Measurements from ENCODE around the gene ELMO3. TPM values are rescaled to one million over a fixed set of nuclear protein-coding genes. Genes with fewer than 3 reads are reported as not detected.

Gene ELMO3
- total RNA-seq, 1 experiment from 2014 or later = 8.6 TPM

GRCh38 chr16:67216612-67217490 is 17.9 kb downstream of the ELMO3 start:
- no peaks in the 10 kb centered on the region for H4K20me1 ChIP-seq (ENCODE audit: control insufficient read depth, insufficient read depth, insufficient read length)
- H3K4me1 ChIP-seq (ENCODE audit: insufficient read depth, low read length) = no peaks in the 10 kb centered on the region
- H2AK5ac ChIP-seq (ENCODE audit: insufficient read length, low read length) = no peak overlapping the region
- H3K4me2 ChIP-seq (ENCODE audit: insufficient read depth, insufficient read length, low read length) = no peak overlapping the region
- WGBS (ENCODE audit: extremely low coverage, insufficient read length, low lambda C conversion rate) = no CpG with 5 or more reads among the region's 18 CpGs
- no peak overlapping the region for H2BK120ac ChIP-seq (ENCODE audit: low read depth, low read length, poor library complexity, severe bottlenecking)
- TF ChIP-seq CTCF (conservative IDR thresholded peaks at IDR 0.05) = no peak
- no peak overlapping the region for H3K27ac ChIP-seq (ENCODE audit: insufficient read length, low read depth, low read length)
- H4K8ac ChIP-seq (replicated peaks; ENCODE audit: insufficient read length, low read depth, low read length) = no peak overlapping the region
- H4K91ac ChIP-seq (ENCODE audit: insufficient read length, low read depth, low read length) = no peak overlapping the region
- H3K4me1 Mint-ChIP-seq = no peaks in the 10 kb centered on the region
- H3K14ac ChIP-seq (ENCODE audit: insufficient read depth, low read length) = no peak overlapping the region
- no peak overlapping the region for H3K23ac ChIP-seq (ENCODE audit: insufficient read length, low read depth, low read length)
- no peak overlapping the region for H3K4me3 Mint-ChIP-seq
- no peaks in the 10 kb centered on the region for H3K9me3 ChIP-seq (ENCODE audit: control insufficient read depth, low read depth, low read length)
- H3K4ac ChIP-seq (ENCODE audit: low read depth, low read length) = no peak overlapping the region
- H2BK15ac ChIP-seq (ENCODE audit: low read depth, low read length) = no peak overlapping the region
- H2AFZ ChIP-seq (ENCODE audit: low read length) = no peak overlapping the region
- H3K27me3 ChIP-seq (ENCODE audit: insufficient read depth, low read length) = no peaks in the 10 kb centered on the region; the same call in 1 of the 2 replicates
- no peak overlapping the region for H2BK12ac ChIP-seq (ENCODE audit: insufficient read length, low read depth, low read length)
- H3K79me2 ChIP-seq (ENCODE audit: insufficient read depth, low read length) = no peaks in the 10 kb centered on the region
- H3K36me3 Mint-ChIP-seq (ENCODE audit: insufficient read depth in 1 of 3, low read depth in 3 of 3) = no peaks in the 10 kb centered on the region
- no peak overlapping the region for H2BK5ac ChIP-seq (ENCODE audit: insufficient read length, low read length)
- H3T11ph ChIP-seq (ENCODE audit: low read length) = no peak overlapping the region
- H3K23me2 ChIP-seq (ENCODE audit: insufficient read length, low read depth, low read length, poor library complexity, severe bottlenecking) = no peaks in the 10 kb centered on the region
- H3K79me1 ChIP-seq (ENCODE audit: insufficient read depth, low read depth, low read length, poor library complexity, severe bottlenecking) = no peaks in the 10 kb centered on the region
- H3K27ac Mint-ChIP-seq = peak overlapping the region in 1 of 3 experiments; percentile 63; a peak in 2 of 7 replicates
- no peak overlapping the region for H3K56ac ChIP-seq (ENCODE audit: insufficient read length, low read depth, low read length)
- no peak for DNase-seq
- H3K27me3 Mint-ChIP-seq (ENCODE audit: low read depth) = peaks cover 49% of the 10 kb centered on the region
- no peaks in the 10 kb centered on the region for H3K9me3 Mint-ChIP-seq
- H3K18ac ChIP-seq (ENCODE audit: insufficient read length, low read depth, low read length) = no peak overlapping the region
- no peak overlapping the region for H3K9ac ChIP-seq (ENCODE audit: extremely low read depth, insufficient read length, low read length)
- no peak overlapping the region for H4K5ac ChIP-seq (ENCODE audit: insufficient read length, low read depth, low read length)
- no peak overlapping the region for H2BK20ac ChIP-seq (ENCODE audit: low read depth, low read length, poor library complexity, severe bottlenecking)

Measured in H9 (cell line).